M059J (cell line): ENCODE measurements around the gene IPMK. TPM values are rescaled to one million over a fixed set of nuclear protein-coding genes. Genes with fewer than 3 reads are reported as not detected.
"Not testable (repeated sequence)": the region's sequence is repeated elsewhere in the genome, so short reads cannot be mapped to it uniquely, and the experiment has no call there.

Experiments used
- DNase-seq: peaks from one replicate; pipeline ENCODE4 v3.0.0-alpha.2; 2012; ENCODE audit warnings: low read depth
- total RNA-seq: library from RNA; depleted of rRNA; stranded (reverse); fragments of >200 nt; shearing (Covaris generic); gene quantifications from 2 replicates; pipeline ENCODE4 v1.2.3, GENCODE V29; 2014

Gene IPMK
- total RNA-seq, 1 experiment from 2014 or later = 9.3 TPM

- peak; percentile 69 for DNase-seq
Observed at GRCh38 chr10:58266826-58267712, 625 bp downstream of the IPMK start.

GRCh38 chr10:58266003-58266825 is 1.5 kb downstream of the IPMK start:
- DNase-seq = peak; percentile 81

- no peak for DNase-seq
Observed at GRCh38 chr10:58265249-58265648, 2.4 kb downstream of the IPMK start.

- DNase-seq = no peak
Observed at GRCh38 chr10:58264780-58265179, 2.9 kb downstream of the IPMK start.

- DNase-seq = no peak
Observed at GRCh38 chr10:58262766-58263165, 4.9 kb downstream of the IPMK start.

- DNase-seq = no peak
Observed at GRCh38 chr10:58260334-58260733, 7.4 kb downstream of the IPMK start.

- DNase-seq = no peak
Observed at GRCh38 chr10:58258977-58259692, 8.6 kb downstream of the IPMK start.

GRCh38 chr10:58256013-58256780 is 11.5 kb downstream of the IPMK start:
- not testable (repeated sequence) for DNase-seq

GRCh38 chr10:58254644-58255043 is 13.1 kb downstream of the IPMK start:
- DNase-seq = no peak

GRCh38 chr10:58253184-58253583 is 14.5 kb downstream of the IPMK start:
- no peak for DNase-seq

GRCh38 chr10:58244666-58245065 is 23.0 kb downstream of the IPMK start:
- not testable (repeated sequence) for DNase-seq

- not testable (repeated sequence) for DNase-seq
Observed at GRCh38 chr10:58244242-58244641, 23.5 kb downstream of the IPMK start.

- DNase-seq = not testable (repeated sequence)
Observed at GRCh38 chr10:58243801-58244200, 23.9 kb downstream of the IPMK start.

- DNase-seq = no peak
Observed at GRCh38 chr10:58243269-58243668, 24.4 kb downstream of the IPMK start.

GRCh38 chr10:58241346-58241745 is 26.3 kb downstream of the IPMK start:
- peak; percentile 48 for DNase-seq

GRCh38 chr10:58240531-58240930 is 27.2 kb downstream of the IPMK start:
- peak; percentile 53 for DNase-seq

- peak; percentile 38 for DNase-seq
Observed at GRCh38 chr10:58239561-58240169, 28.0 kb downstream of the IPMK start.

- DNase-seq = peak; percentile 93
Observed at GRCh38 chr10:58237014-58237834, 30.5 kb downstream of the IPMK start.

- DNase-seq = not testable (repeated sequence)
Observed at GRCh38 chr10:58229856-58230255, 37.8 kb downstream of the IPMK start.

GRCh38 chr10:58225654-58226053 is 42.0 kb downstream of the IPMK start:
- DNase-seq = no peak
